Dermis microvascular lymphatic vessel endothelial cell (primary cell): ENCODE results near the gene JAM3. TPM values are rescaled to one million over a fixed set of nuclear protein-coding genes. Genes with fewer than 3 reads are reported as not detected.

Source experiments
- DNase-seq, 2 donors: peaks; one replicate each; pipeline versions ENCODE4 v3.0.0 to v3.0.0-alpha.2; 2010; ENCODE audit warnings: low read depth in 2 of 2
- total RNA-seq: library from RNA; depleted of rRNA; stranded (reverse); fragments of >200 nt; gene quantifications from 2 replicates; pipeline ENCODE4 v1.2.1, GENCODE V29; 2014

The JAM3 gene
- total RNA-seq, 1 donor from 2014 or later, result 15.8 TPM

GRCh38 chr11:134039726-134040385 lies 29.0 kb upstream of the JAM3 start:
- DNase-seq, result no peak

- no peak for DNase-seq
Measured at GRCh38 chr11:134040386-134041302, 28.2 kb upstream of the JAM3 start.

DNA sequence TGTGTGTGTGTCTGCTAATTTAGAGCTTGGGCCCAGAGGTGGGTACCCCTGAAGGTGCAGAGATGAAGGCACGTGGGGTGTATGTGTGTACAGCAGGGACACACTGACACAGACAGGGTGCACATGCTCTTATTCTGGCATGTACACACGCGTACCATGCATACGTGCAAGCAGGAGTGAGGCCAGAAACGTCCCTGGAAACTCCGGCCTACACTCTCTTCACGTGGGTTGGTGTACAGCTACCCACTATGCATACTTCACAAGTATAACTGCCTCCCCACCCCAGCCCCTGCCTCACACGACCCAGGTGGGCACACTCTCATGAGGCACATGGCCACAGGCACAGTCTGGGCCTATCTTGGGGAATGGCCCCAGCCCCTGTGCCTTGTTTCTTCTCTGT lies 27.5 kb upstream of the JAM3 start:
- no peak for DNase-seq

DNA sequence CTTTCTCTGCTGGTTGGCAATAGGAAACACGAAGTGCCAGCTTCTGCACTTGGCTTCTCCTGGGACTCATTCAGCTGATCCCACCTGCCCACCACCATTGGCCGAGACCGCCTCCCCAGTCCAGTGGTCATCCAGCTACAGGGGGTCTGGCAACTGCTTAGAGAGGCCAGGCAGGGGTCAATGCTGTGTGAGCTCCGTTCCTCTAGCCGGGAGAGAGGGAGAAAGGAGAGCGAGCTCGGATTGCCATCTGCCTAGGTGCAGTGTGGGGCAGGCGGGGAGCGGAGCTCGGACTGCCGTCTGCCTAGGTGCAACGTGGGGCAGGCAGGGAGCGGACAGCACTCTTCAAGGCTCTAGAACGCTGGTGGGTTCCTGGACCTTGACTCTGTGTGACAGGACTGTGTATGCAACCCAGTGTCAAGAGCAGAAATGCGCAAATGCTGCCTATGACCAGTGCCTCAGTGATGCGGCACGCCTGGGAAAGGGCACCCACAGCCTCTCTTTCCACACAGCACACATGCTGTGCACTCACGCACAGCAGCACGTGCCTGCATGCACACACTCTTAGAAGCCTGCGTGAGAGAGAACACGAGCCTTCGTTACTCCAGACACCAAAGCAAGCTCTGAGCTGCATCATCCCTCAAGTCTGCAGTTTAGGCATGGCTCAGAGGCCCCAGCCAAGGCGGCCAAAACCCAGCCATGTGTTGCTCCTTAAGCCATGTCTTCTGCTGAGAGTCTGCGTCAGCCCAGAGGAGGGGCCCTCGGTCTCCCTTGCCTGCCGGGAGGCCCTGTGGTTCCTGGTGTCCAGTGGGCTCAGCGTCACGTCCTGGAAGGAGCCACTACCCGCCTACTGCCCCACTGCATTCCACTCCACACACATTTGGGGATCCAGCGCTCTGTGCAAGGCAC lies 26.8 kb upstream of the JAM3 start:
- no peak for DNase-seq

GRCh38 chr11:134043821-134044420 lies 25.0 kb upstream of the JAM3 start:
- no peak for DNase-seq

DNA sequence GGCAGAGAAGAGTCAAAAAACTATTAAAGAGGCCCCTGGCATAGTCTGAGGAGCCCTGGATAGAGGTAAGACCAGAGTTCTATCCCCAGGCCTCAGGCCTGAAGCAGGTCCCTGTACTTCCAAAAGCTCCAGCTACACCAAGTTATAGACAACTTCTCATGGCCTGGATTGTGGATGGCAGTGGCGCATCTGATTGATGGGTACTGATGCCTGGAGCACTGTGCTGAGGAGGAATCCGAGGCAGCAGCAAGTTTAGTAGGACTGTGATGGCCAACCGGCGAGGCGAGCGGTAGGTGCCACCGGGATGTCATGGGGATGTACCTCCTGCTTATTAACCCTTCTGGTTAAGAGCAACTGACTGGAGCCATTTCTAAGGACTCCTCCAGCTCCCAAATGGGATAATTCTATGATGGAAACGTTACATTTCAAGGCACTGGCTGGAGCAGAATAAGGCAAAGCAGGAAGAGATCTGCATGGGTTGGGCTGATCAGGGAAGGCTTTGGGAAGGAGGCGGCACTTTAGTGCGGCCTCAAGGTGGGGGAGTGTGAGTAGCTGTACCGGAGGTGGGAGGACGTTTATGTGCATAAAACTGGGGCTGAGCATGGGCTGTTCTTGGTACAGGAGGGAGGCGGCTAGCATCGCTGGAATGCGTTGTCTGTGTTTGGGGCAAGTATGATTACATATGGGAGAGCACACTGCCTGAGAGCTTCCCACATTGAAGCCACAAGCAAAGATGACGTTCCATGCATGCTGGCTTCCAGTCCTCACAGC lies 24.2 kb upstream of the JAM3 start:
- no peak for DNase-seq

DNA sequence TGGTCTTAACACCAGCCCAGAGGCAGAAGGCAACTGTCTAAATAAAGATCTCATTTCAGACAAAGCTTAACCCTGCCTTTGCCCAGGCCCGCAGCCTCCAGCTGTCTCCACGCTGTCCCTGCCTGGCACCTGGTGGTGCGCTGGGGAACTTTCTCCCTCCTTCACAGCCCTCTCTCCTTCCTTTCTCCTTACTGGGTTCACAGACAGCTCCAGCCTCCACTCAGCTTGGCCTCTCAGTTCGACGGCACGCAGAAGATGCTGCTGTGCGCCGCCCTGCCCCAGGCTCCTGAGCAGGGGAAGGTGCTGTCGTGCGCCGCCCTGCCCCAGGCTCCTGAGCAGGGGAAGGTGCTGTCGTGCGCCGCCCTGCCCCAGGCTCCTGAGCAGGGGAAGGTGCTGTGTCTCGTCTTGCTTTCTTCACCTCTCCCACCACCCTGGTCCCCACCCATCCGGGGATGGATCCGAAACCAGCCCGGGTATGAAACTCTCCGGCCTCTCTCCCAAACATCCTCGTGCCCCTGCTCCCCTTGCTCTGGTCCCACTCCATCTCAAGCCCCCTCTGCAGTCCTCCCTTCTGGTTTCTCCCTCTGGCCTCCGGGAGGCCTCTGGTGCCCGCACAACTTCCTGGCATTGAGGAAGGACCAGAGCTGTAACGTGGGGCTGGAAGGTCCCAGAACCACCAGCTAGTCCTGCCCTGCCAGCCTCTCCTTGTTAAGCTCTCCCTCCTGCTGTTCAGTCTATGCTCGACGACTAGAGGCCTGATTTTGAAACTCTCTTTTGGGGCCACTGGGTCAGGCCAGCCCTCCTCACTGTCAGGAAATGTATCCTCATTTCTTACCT lies 22.9 kb upstream of the JAM3 start:
- no peak for DNase-seq

- DNase-seq, result no peak
Measured at GRCh38 chr11:134046681-134047449, 22.0 kb upstream of the JAM3 start.

GRCh38 chr11:134047586-134047999 lies 21.3 kb upstream of the JAM3 start:
- no peak for DNase-seq

GRCh38 chr11:134048028-134048427 lies 20.8 kb upstream of the JAM3 start:
- no peak for DNase-seq

- no peak for DNase-seq
Measured at GRCh38 chr11:134049303-134049702, 19.6 kb upstream of the JAM3 start.

- peak; percentile 16 to 53 for DNase-seq
Measured at GRCh38 chr11:134050541-134051383, 18.1 kb upstream of the JAM3 start.

GRCh38 chr11:134052395-134052987 lies 16.4 kb upstream of the JAM3 start:
- no peak for DNase-seq

DNA sequence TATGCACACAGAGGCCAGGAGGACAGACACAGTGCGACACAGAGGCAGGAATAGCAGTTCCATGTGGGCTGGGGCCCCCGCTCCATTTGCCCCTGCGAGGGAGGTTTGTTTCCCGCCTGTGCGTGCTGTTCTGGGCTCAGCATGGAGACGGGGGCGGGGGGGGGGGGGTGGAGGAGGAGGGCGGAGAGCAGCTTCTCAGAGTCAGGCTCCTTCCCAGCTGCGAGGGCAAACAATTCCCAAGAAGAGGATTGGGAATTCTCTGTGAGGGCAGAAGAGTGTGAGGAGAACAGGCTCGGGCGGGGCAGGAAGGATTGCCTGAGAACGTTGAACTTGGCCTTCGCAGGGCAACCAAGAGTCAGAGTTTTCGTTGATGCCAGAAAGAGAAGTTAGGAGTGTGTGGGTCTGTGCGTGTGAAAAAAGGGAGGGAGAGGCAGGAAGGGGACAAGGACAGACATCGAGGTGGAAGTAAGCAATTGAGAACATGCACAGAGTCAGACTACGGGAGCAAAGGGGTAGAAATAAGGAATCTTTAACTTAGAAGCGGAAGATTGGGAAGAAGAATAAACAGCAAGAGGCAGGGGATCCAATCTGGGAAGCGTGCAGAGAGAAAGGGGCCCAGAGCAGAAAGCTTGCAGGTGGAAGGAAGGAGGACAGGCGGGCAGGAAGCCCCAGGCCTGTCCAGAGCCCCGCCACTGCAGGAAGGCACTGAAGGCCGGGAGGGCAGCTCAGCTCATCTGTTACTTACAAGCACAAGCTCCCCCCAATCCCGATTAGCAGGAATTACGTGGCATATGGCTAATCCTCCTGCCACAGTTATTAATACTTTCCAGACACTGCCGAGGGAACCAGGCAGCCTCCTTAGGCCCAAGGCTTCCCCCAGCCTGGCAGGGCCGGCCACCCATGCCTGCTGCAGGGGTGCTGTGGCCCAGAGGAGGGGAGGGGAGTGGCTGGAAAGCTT lies 15.6 kb upstream of the JAM3 start:
- DNase-seq, result no peak

DNA sequence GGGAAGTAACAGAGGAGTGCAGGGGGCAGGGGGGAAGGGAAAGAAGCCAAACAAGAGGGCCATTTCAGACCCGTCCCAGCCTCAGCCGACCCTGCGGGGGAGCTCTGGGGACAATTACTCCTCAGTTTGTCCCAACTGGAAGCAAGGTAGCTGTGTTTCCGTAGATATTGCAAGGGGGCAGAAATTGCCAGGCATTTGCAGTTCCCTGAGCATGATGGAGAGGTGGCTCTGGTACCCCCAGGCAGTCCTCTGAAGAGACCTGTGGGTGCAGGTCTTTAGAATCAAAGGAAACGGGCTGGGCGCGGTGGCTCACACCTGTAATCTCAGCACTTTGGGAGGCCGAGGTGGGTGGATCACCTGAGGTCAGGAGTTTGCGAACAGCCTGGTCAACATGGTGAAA lies 13.8 kb upstream of the JAM3 start:
- DNase-seq, result no peak

DNA sequence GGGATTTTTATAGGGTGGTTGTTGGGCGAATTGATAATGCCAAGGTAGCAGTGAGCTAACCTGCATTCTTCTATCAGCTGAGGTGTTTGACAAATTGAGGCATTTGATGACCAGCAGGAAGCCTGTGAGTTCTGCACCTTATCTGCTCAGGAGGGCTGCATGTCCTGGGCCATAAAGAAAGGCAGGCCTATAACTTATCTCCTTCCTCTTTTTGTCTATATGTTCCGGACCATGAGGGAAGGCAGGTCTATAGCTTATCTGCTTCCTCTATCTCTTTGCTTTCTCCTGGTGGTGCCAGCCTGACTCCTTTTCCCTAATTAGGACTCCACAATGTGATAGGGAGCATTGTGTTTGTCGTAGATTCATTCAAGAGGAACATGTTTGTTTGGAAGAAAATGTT lies 8.6 kb upstream of the JAM3 start:
- DNase-seq, result no peak
